H1 (cell line): ENCODE data around the gene OR5L1. TPM values are rescaled to one million over a fixed set of nuclear protein-coding genes. Genes with fewer than 3 reads are reported as not detected.

Experiments used
- CTCF ChIA-PET: fragments of 300-600 bp; sonication (Branson Sonifier 250); formaldehyde crosslinking; loops from one replicate; lab custom pipeline; 2021; ENCODE audit not compliant: partially characterized antibody; lab: Charles Lee
- POLR2A ChIA-PET: fragments of 300-600 bp; sonication (Branson Sonifier 250); formaldehyde crosslinking; loops from one replicate; lab custom pipeline; 2021; ENCODE audit warnings: inconsistent platforms; ENCODE audit not compliant: partially characterized antibody; lab: Charles Lee
- DNase-seq, 2 experiments: peaks; one replicate each; pipeline versions ENCODE4 v3.0.0 to v3.0.0-alpha.2; 2010 to 2022; ENCODE audit warnings: low spot score in 2 of 2, low read depth in 1 of 2, mixed read lengths in 1 of 2
- FAIRE-seq: peaks from 2 replicates; lab custom pipeline; 2011; peaks lifted over from hg19 to GRCh38; lab: Jason Lieb, UNC
- H2AFZ ChIP-seq: 2 replicates; pipeline ENCODE4 v1.8.1; 2012; ENCODE audit warnings: low read length, inconsistent platforms
- H2AK5ac ChIP-seq: 2 replicates; pipeline ENCODE4 v1.6.1; 2013; ENCODE audit warnings: low read depth, low read length
- H2BK120ac ChIP-seq: replicated peaks from 2 replicates; pipeline ENCODE3; 2013; ENCODE audit warnings: low read depth, low read length, inconsistent platforms
- H2BK12ac ChIP-seq: 2 replicates; pipeline ENCODE4 v1.6.1; 2013; ENCODE audit warnings: low read depth, low read length
- H2BK15ac ChIP-seq: 2 replicates; pipeline ENCODE4 v1.6.1; 2013; ENCODE audit warnings: low read length
- H2BK20ac ChIP-seq: 2 replicates; pipeline ENCODE4 v1.6.1; 2013; ENCODE audit warnings: low read length
- H2BK5ac ChIP-seq: 2 replicates; pipeline ENCODE4 v1.6.1; 2013; ENCODE audit warnings: low read depth, low read length
- H3K14ac ChIP-seq: 2 replicates; pipeline ENCODE4 v1.6.1; 2013; ENCODE audit warnings: inconsistent platforms; ENCODE audit not compliant: insufficient read length
- H3K18ac ChIP-seq: 2 replicates; pipeline ENCODE4 v1.6.1; 2013; ENCODE audit warnings: low read length; ENCODE audit errors: extremely low read depth
- H3K23ac ChIP-seq: 2 replicates; pipeline ENCODE4 v1.6.1; 2013; ENCODE audit warnings: inconsistent platforms; ENCODE audit not compliant: insufficient read length
- H3K23me2 ChIP-seq: 2 replicates; pipeline ENCODE4 v1.6.1; 2013; ENCODE audit warnings: low read depth, low read length
- H3K27ac ChIP-seq: 2 replicates; pipeline ENCODE4 v1.6.1; 2011; ENCODE audit warnings: low read depth, low read length, inconsistent platforms
- H3K27me3 ChIP-seq, 4 experiments: replicated peaks in 1 of 4; 1 replicate in 1 of 4; 2 replicates in 3 of 4; pipeline versions ENCODE4 v1.6.1 to v1.8.1; 2011 to 2013; ENCODE audit warnings: low read length in 3 of 4, mild to moderate bottlenecking in 3 of 4, inconsistent platforms in 2 of 4, mixed read lengths in 2 of 4, moderate library complexity in 1 of 4; ENCODE audit not compliant: control insufficient read depth in 3 of 4, insufficient read depth in 3 of 4; ENCODE audit errors: extremely low read depth in 1 of 4
- H3K36me3 ChIP-seq, 4 experiments: 2 replicates each; pipeline versions ENCODE4 v1.6.1 to v1.8.1; 2011 to 2013; ENCODE audit warnings: mild to moderate bottlenecking in 4 of 4, low read length in 3 of 4, moderate library complexity in 2 of 4, control low read depth in 1 of 4, inconsistent platforms in 1 of 4; ENCODE audit not compliant: insufficient read depth in 4 of 4, control insufficient read depth in 2 of 4
- H3K4ac ChIP-seq: replicated peaks from 2 replicates; pipeline ENCODE3; 2013; ENCODE audit warnings: low read length, low read depth, mixed read lengths, inconsistent platforms; ENCODE audit not compliant: insufficient read length
- H3K4me1 ChIP-seq, 4 experiments: replicated peaks in 1 of 4; 1 replicate in 1 of 4; 2 replicates in 3 of 4; pipeline versions ENCODE4 v1.6.1 to v1.8.1; 2011 to 2013; ENCODE audit warnings: low read length in 3 of 4, inconsistent platforms in 2 of 4, mixed read lengths in 1 of 4; ENCODE audit not compliant: insufficient read depth in 4 of 4, control insufficient read depth in 3 of 4
- H3K4me2 ChIP-seq, 2 experiments: 2 replicates each; pipeline versions ENCODE4 v1.6.1 to v1.8.1; 2011 to 2013; ENCODE audit warnings: low read depth in 2 of 2, low read length in 2 of 2, control low read depth in 1 of 2, inconsistent platforms in 1 of 2, mild to moderate bottlenecking in 1 of 2; ENCODE audit not compliant: insufficient read depth in 1 of 2
- H3K4me3 ChIP-seq, 4 experiments: fragments of 200-600, 300-600 bp in 1 of 4; sonication (generic), shearing (Covaris generic), sonication (Bioruptor Twin) in 1 of 4; 2 replicates each; pipeline versions ENCODE4 v1.5.1 to v1.8.1; 2011 to 2016; ENCODE audit warnings: low read length in 4 of 4, low read depth in 3 of 4, control low read depth in 2 of 4, inconsistent platforms in 2 of 4, mild to moderate bottlenecking in 2 of 4, mixed read lengths in 1 of 4, moderate library complexity in 1 of 4; ENCODE audit not compliant: insufficient read depth in 2 of 4; ENCODE audit errors: extremely low read depth in 1 of 4
- H3K56ac ChIP-seq: replicated peaks from 2 replicates; pipeline ENCODE3; 2013; ENCODE audit warnings: low read depth, mild to moderate bottlenecking, mixed read lengths, low read length, inconsistent platforms; ENCODE audit not compliant: insufficient read length
- H3K79me1 ChIP-seq: 2 replicates; pipeline ENCODE4 v1.6.1; 2013; ENCODE audit warnings: low read depth, low read length, control low read depth
- H3K79me2 ChIP-seq, 2 experiments: 2 replicates each; pipeline versions ENCODE4 v1.6.1 to v1.8.1; 2012 to 2013; ENCODE audit warnings: low read length in 2 of 2, mild to moderate bottlenecking in 2 of 2, inconsistent platforms in 1 of 2; ENCODE audit not compliant: insufficient read depth in 2 of 2, control insufficient read depth in 1 of 2
- H3K9ac ChIP-seq, 4 experiments: replicated peaks in 1 of 4; 1 replicate in 1 of 4; 2 replicates in 3 of 4; pipeline versions ENCODE4 v1.6.1 to v1.8.1; 2011 to 2013; ENCODE audit warnings: low read depth in 3 of 4, low read length in 3 of 4, control low read depth in 2 of 4, mild to moderate bottlenecking in 2 of 4, moderate library complexity in 2 of 4, inconsistent platforms in 1 of 4; ENCODE audit errors: extremely low read depth in 1 of 4
- H3K9me3 ChIP-seq, 2 experiments: 2 replicates each; pipeline versions ENCODE4 v1.6.1 to v1.8.1; 2012 to 2013; ENCODE audit warnings: mild to moderate bottlenecking in 2 of 2, moderate library complexity in 2 of 2, control low read depth in 1 of 2, inconsistent platforms in 1 of 2, low read depth in 1 of 2, low read length in 1 of 2, mixed read lengths in 1 of 2; ENCODE audit not compliant: insufficient read depth in 2 of 2
- H4K20me1 ChIP-seq, 2 experiments: replicated peaks in 1 of 2; 2 replicates each; pipeline versions ENCODE3 to v1.8.1; 2011 to 2013; ENCODE audit warnings: inconsistent platforms in 2 of 2, low read length in 2 of 2, mild to moderate bottlenecking in 1 of 2; ENCODE audit not compliant: insufficient read depth in 2 of 2, control insufficient read depth in 1 of 2
- H4K5ac ChIP-seq: 2 replicates; pipeline ENCODE4 v1.6.1; 2013; ENCODE audit warnings: low read length, low read depth, mixed read lengths, inconsistent platforms; ENCODE audit not compliant: insufficient read length
- H4K8ac ChIP-seq: 2 replicates; pipeline ENCODE4 v1.8.0; 2013; ENCODE audit warnings: mild to moderate bottlenecking, moderate library complexity, low read length, inconsistent platforms; ENCODE audit not compliant: insufficient read depth; ENCODE audit errors: extremely low read depth
- H4K91ac ChIP-seq: replicated peaks from 2 replicates; pipeline ENCODE3; 2013; ENCODE audit warnings: low read length, mixed read lengths, inconsistent platforms; ENCODE audit not compliant: insufficient read length
- BACH1 ChIP-seq: IDR thresholded peaks from 2 replicates; pipeline ENCODE4 v1.6.1; 2012; ENCODE audit warnings: low read length, improper control_type of control experiment
- CBX8 ChIP-seq: fragments of 300-800, 300-1000 bp; sonication (generic); IDR thresholded peaks from 2 replicates; pipeline ENCODE4 v1.7.1; 2016; ENCODE audit warnings: low read depth, low read length, borderline replicate concordance
- KDM1A ChIP-seq: fragments of 200-600, 300-600 bp; sonication (generic); IDR thresholded peaks from 2 replicates; pipeline ENCODE4 v1.7.1; 2016; ENCODE audit warnings: mild to moderate bottlenecking, low read length, borderline replicate concordance
- MAFK ChIP-seq: IDR thresholded peaks from 2 replicates; pipeline ENCODE4 v1.6.1; 2012; ENCODE audit warnings: low read depth, mild to moderate bottlenecking, improper control_type of control experiment, low read length
- NRF1 ChIP-seq: IDR thresholded peaks from 2 replicates; pipeline ENCODE4 v1.6.1; 2011; ENCODE audit warnings: mild to moderate bottlenecking, low read depth, low read length, improper control_type of control experiment
- POLR2A ChIP-seq, 2 experiments: IDR thresholded peaks; 1 replicate in 1 of 2; 2 replicates in 1 of 2; pipeline ENCODE4 v1.6.1; 2011; ENCODE audit warnings: low read depth in 2 of 2, low read length in 2 of 2, mild to moderate bottlenecking in 2 of 2; ENCODE audit errors: control extremely low read depth in 1 of 2
- RFX5 ChIP-seq: IDR thresholded peaks from 2 replicates; pipeline ENCODE4 v1.6.1; 2011; ENCODE audit warnings: low read depth, low read length, improper control_type of control experiment, borderline replicate concordance
- SIN3A ChIP-seq, 2 experiments: IDR thresholded peaks in 1 of 2; conservative IDR thresholded peaks in 1 of 2; 2 replicates each; pipeline ENCODE4 v1.6.1; 2011 to 2012; ENCODE audit warnings: low read length in 2 of 2, improper control_type of control experiment in 1 of 2, low read depth in 1 of 2, mild to moderate bottlenecking in 1 of 2
- SP2 ChIP-seq: IDR thresholded peaks from 2 replicates; pipeline ENCODE4 v1.6.1; 2012; ENCODE audit warnings: mild to moderate bottlenecking, low read length, inconsistent platforms
- SRF ChIP-seq: IDR thresholded peaks from 2 replicates; pipeline ENCODE4 v1.6.1; 2011; ENCODE audit warnings: mild to moderate bottlenecking, low read depth, low read length, moderate library complexity
- TAF7 ChIP-seq: optimal IDR thresholded peaks from 2 replicates; pipeline ENCODE3; 2011; ENCODE audit warnings: low read depth, mild to moderate bottlenecking, inconsistent platforms, low read length, moderate library complexity, borderline replicate concordance
- TEAD4 ChIP-seq: IDR thresholded peaks from 2 replicates; pipeline ENCODE4 v1.6.1; 2012; ENCODE audit warnings: low read depth, low read length, inconsistent platforms, mixed read lengths
- USF2 ChIP-seq: IDR thresholded peaks from 2 replicates; pipeline ENCODE4 v1.6.1; 2011; ENCODE audit warnings: low read length, improper control_type of control experiment
- WGBS, 2 experiments: shearing (Covaris generic) in 1 of 2; methylation state at CpG; one replicate each; pipeline versions ENCODE4 v1.1.6 to v1.1.7; 2013 to 2015; ENCODE audit warnings: low lambda C conversion rate in 2 of 2, mixed read lengths in 2 of 2, inconsistent platforms in 1 of 2, low coverage in 1 of 2, missing lambda C conversion rate in 1 of 2; ENCODE audit not compliant: insufficient replicate concordance in 2 of 2, insufficient coverage in 1 of 2, insufficient read length in 1 of 2; ENCODE audit errors: extremely low coverage in 1 of 2, missing lambda C conversion rate in 1 of 2; 5-methylcytosine and 5-hydroxymethylcytosine counted together
- polyA plus RNA-seq, 7 experiments: library from polyadenylated mRNA; depleted of rRNA in 3 of 7; stranded (reverse) in 5 of 7; unstranded in 2 of 7; fragments of >200 nt in 5 of 7; fragments of 200-250 nt in 2 of 7; gene quantifications; 1 replicate in 5 of 7; 2 replicates in 1 of 7; 4 replicates in 1 of 7; pipeline versions ENCODE4 v1.2.1 to v1.2.3, GENCODE V29; 2011 to 2013; ENCODE audit warnings: missing spikeins in 2 of 7, mixed read lengths in 2 of 7
- total RNA-seq: library from RNA; stranded (reverse); fragmentation: NEBNext Ultra II Directional; extraction: Animal tissue kit (Norgen Biotek cat#: 25700); gene quantifications from 2 replicates; pipeline ENCODE4 v1.2.1, GENCODE V29; 2021

OR5L1 gene
- total and polyA plus RNA-seq, 2 of the 8 experiments (the other 6 are each of a cell fraction or from before 2014, with no cell fraction given), result not detected

GRCh38 chr11:55854704-55855103, 43.5 kb downstream of the OR5L1 start:
- H3K4me3 ChIP-seq, result no peak overlapping the region
- no peak for FAIRE-seq
- no peak for DNase-seq
- no peaks in the 10 kb centered on the region for H3K79me2 ChIP-seq
- H3K23me2 ChIP-seq, result no peaks in the 10 kb centered on the region
- no peaks in the 10 kb centered on the region for H3K27me3 ChIP-seq
- H3K4me2 ChIP-seq, result no peak overlapping the region
- POLR2A ChIA-PET, result no interaction called here
- no peak overlapping the region for H2BK5ac ChIP-seq
- H4K5ac ChIP-seq, result no peak overlapping the region
- H3K9me3 ChIP-seq, result peaks cover 35 to 44% of the 10 kb centered on the region in 2 experiments
- no peak overlapping the region for H4K91ac ChIP-seq
- no peak overlapping the region for H3K9ac ChIP-seq
- no peaks in the 10 kb centered on the region for H4K20me1 ChIP-seq
- H3K18ac ChIP-seq, result no peak overlapping the region
- no peak overlapping the region for H3K27ac ChIP-seq
- H2AK5ac ChIP-seq, result no peak overlapping the region
- CTCF ChIA-PET, result no interaction called here
- WGBS, 2 experiments, result 40% methylated on average over 1 of the region's 1 CpG; no CpG with 5 or more reads in 1 of the 2 experiments
- H2AFZ ChIP-seq, result no peak overlapping the region
- no peak overlapping the region for H2BK12ac ChIP-seq
- no peak overlapping the region for H4K8ac ChIP-seq
- no peak overlapping the region for H2BK15ac ChIP-seq
- no peak overlapping the region for H3K56ac ChIP-seq
- no peak overlapping the region for H3K14ac ChIP-seq
- H3K4ac ChIP-seq, result no peak overlapping the region
- no peaks in the 10 kb centered on the region for H3K36me3 ChIP-seq
- H3K79me1 ChIP-seq, result no peaks in the 10 kb centered on the region
- no peak for TF ChIP-seq SIN3A (conservative IDR thresholded peaks at IDR 0.05 in 1 of 2, IDR thresholded peaks at IDR 0.05 in 1 of 2; ENCODE audit: low read depth in 1 of 2, low read length in 2 of 2)
- no peak for TF ChIP-seq RFX5
- TF ChIP-seq TEAD4, result no peak
- no peak for TF ChIP-seq NRF1
- TF ChIP-seq MAFK, result no peak
- TF ChIP-seq SP2, result no peak
- TF ChIP-seq TAF7, result no peak
- no peak for TF ChIP-seq SRF
- no peak for TF ChIP-seq POLR2A (IDR thresholded peaks at IDR 0.05; ENCODE audit: control extremely low read depth in 1 of 2, low read depth in 2 of 2, low read length in 2 of 2)
- TF ChIP-seq USF2, result no peak
- no peak for TF ChIP-seq CBX8
- TF ChIP-seq BACH1, result no peak
- TF ChIP-seq KDM1A, result no peak
- H2BK120ac ChIP-seq, result no peak overlapping the region
- H3K4me1 ChIP-seq, result no peaks in the 10 kb centered on the region
- no peak overlapping the region for H2BK20ac ChIP-seq
- H3K23ac ChIP-seq, result no peak overlapping the region
